GM19455 (cell line): ENCODE results near the gene ERC2.

Source experiments
- ATAC-seq: cut with Tn5 transposase; IDR thresholded peaks from one replicate; pipeline ENCODE4 v1.9.1; 2021; ENCODE audit not compliant: unreplicated experiment

Gene ERC2

DNA sequence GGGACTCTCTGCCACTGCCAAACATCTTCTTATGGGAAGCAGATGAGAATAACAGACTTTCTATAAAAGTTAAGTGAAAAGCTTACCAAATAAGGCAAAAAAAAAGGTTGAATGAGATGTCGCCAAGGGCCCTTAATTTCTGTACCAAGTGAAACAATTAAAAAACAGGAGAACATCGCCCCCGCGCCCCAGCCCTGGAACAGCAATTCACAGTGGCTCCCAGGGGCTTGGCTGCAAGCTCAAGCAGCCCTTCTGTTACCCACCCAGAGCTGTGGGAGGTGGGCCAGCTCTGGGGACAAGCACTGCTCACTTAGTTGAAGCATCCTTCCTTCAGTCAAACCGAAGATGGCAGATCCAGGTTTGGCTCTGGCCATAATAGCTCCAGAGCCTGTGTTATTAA lies 208.0 kb downstream of the ERC2 start:
- no peak for ATAC-seq

DNA sequence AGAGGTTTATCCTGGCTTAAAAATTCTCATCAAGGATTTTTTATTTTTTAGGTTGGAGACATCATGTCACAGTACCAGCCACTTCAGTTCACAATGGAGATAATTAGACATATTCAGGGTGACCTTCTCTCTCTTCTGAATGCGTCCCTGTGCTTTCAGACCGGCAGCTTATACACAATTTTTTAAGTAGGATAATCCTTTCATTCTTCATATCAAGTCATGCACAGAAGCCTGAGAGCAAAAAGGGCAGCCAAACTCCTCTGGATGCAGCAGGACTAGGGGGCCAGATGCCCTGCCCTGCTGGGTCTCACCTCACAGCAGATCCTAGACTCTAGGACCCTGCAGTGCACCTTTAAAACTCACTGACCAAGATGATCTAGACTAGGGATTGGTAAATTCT lies 210.4 kb downstream of the ERC2 start:
- no peak for ATAC-seq

DNA sequence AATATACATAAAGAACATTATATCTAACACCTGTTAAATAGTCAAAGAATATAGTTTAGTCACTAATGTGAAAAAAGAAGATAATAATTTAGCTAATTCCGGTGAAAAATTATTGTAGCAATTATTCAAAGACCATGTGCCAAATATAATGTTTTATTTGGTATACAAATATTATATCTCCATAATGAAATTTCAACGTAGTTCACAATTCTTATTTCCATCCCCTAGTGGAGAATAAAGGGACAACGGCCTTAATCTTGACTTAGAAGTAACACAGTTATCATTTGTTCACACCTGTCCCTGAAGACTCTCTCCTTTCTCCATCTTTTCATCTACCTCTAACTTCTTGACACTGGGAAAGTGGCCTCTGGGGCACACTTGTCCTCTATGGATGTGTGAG lies 213.4 kb downstream of the ERC2 start:
- ATAC-seq, result no peak

DNA sequence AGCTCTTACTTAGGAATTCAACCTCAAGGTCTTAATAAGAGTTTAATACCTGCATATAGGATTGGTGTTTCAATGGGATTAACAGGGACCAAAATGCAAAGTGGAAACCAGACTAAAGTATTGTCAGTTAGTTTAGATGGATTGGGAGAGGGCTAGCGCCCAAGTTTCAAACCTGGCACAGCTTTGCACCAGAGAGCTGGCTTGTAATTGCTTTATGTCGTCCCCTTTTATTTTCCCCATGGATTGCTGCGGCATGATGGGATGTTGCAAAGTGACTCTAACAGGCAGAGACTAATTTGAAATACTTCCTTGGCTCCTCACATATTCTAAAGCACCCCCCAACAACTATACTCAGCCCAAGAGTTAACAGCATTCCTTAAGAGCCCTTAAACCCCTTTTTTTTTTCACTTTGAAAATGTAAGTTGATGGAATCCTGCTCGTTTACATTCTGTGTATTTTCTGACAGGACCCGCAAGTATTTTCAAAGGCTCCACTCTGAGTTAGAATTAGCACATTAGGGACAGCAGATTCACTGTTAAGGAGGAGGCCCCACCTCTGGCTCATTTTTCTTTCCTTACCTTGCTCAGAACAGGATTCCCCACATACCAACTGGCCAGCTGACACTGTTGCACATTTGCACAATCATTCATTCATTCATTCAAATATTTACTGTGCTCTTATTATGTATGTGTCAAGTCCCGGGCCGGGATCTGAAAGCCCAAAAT lies 214.2 kb downstream of the ERC2 start:
- ATAC-seq, result no peak

DNA sequence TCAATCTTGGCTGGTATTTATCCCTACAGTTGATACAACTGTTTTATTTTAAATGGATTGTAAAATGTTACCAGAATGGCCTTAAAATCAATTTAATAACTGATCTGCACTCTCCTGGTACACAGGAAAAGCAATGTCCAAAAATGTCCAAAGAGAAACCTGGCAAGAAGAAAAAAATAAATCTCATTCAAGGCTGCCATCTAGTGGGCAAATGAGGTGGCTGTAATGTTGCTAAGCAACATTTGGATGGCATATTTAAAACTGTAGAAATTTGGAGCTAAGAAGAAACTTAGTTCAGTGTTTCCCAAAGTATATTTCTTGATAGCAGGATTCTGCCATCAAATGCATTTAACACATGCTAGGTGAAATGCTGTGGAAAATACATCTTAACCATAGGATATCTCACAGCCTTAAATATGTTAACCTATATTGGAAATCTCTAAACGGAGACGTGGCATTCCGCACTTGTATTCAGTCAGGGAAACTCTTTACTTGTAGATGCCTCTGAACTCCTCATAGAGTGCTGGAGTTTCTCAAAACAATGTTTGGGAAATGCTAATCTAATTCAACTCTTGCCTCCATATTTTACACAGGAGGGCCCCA lies 216.8 kb downstream of the ERC2 start:
- ATAC-seq, result no peak

DNA sequence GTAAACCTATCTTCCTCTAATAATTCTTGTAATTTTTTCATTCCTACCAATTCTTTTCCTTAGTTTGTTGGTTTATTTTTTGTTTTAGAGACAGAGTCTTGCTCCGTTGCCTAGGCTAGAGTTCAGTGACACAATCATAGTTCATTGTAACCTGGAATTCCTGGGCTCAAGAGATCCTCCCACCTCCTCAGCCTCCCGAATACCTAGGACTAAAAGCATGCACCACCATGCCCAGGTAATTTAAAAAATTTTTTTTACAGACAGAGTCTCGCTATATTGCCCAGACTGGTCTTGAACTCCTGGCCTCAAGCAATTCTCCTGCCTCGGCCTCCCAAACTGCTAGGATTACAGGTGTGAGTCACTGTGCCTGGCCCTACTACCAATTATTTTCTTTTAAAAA lies 220.2 kb downstream of the ERC2 start:
- no peak for ATAC-seq

DNA sequence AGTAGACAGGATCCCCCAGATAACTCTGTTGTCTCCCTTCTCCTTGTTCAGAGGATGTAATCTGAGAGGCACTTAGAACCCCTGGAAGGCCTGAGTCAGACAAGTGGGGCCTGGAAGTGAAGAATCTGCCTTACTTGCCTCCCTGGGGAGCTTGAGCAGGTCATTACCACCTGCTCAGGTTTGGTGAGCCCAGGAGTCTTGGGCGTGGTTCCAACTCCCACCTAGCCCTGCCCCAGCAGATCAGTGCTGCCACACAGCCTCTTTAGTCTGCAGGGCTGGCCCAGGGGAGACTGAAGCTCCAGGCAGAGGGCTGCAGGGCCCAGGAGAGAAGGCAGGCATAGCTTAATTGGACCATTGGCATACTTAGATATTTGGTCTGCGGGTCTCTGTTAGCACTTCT lies 230.0 kb downstream of the ERC2 start:
- ATAC-seq, result no peak

DNA sequence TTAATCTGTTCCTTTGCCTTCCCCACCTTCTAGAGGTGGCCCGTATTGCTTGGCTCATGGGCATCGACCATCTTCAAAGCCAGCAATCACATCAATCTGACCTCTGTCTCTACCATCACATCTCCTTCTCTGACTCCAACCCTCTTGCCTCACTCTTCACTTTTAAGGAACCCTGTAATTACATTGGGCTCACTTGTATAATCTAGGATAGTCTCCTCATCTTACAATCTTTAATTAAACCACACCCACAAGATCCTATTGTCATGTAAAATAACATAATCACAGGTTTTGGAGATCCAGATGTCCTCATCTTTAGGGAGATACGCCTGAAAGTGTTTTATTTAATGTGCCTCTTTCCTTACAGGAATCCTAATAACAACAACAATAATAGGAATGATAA lies 234.5 kb downstream of the ERC2 start:
- no peak for ATAC-seq

DNA sequence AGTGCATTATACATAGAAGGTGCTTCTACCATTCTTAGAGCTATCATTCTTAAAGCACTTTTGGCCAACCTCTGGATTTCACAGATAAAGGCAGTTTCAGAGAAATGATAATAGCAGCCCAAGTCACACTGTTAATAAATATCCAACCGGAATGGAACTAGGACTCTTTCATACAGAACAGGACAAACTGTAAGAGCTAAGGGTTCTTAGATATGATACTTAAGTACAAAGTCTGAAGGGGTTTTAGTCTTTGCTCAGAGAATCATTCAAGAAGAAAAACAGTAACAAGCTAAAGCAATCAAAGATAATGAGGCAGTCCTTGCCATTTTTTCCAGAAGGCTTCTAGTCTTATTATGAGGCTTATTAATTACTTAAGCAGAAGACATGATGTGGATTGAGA lies 239.0 kb downstream of the ERC2 start:
- no peak for ATAC-seq

DNA sequence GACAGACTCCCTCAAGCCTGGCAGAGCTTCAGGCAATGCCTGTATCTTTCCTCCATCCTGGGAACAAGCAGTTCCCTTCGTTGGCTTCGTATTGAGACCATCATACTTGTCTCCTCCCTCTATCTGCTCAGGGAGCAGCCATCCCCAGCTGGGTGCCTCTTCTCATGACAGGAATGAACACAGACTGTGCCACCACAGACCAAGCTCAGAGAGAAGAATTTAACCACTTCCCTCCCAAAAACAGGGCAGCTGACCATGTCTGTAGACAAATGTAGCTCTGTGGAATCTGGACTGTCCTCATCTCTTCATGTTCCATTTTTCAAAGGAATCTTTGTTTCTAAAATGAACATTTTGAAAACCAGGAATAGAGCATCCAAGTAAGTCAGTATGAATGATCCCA lies 245.4 kb downstream of the ERC2 start:
- ATAC-seq, result no peak

DNA sequence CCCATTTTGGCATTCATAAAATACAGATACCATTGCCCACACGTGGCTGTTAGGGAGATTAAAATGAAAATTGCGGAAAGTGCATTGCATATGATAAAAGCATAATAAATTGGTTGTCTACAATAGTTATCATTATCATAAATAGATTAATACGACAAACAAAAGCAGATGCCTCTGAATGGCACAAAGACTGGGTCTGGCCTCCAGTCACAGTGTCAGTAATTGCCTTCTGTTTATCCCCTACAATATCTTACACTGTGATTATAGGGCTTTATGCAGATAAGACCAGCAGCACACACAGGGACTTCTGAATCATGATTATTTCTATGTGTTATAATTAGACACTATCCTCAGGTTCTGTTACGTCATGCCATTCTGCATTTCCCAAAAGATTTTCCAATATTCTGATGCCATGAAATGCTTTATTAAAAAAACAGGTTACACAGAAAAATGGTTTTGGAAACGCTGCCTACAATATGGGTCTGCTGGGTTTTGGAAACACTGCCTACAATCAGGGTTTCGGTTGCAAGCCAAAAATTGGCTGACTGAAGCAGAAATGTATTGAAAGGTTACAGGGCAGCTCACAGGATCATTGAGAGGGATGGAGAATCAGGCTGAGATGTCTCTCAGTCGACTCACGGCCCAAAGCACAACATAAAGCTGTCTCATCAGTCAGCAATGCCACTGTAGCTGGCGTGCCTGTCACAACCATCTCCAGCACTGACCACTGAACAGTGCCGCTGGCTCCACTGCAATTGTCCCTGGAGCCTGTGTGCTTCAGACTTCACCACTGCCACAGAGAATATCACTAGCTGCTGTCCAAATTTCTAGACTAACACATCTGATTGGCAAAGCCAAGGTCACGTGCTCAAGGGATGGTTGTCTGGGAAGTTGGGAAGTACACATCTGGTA lies 248.1 kb downstream of the ERC2 start:
- no peak for ATAC-seq

DNA sequence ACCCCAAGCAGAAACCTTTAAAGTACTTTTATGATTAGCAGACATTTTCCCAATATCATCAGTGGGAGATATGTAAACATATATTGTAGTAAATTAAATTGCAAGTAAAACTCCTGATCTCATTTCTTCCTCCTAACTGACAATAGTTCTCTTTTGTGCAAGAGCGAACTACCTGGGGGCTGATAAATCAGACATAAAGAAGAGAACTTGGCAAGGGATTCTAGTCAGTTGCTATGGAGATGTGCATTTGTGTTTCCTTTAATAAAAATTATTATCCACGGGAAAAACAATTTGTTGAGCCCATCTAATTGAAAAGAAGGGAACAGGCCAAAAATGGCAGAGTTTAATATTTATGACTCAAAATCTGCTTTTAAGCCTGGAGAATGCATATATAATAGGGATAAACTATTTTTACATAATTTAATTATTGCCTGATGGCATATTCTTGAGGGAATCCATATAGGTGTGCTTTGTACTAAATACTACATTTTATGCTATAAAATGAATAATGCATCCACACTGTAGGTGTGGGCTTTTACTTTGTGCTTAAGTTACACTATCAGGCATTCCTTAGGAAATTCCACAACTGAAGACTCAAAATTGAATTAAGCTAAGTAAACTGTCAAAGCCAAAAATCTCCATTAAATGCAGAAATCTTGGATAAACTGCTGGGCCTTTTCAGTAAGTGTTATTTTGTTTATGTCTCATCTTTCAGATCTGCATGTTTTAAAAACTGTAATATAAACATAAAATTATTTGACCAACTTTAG lies 258.1 kb downstream of the ERC2 start:
- ATAC-seq, result no peak

DNA sequence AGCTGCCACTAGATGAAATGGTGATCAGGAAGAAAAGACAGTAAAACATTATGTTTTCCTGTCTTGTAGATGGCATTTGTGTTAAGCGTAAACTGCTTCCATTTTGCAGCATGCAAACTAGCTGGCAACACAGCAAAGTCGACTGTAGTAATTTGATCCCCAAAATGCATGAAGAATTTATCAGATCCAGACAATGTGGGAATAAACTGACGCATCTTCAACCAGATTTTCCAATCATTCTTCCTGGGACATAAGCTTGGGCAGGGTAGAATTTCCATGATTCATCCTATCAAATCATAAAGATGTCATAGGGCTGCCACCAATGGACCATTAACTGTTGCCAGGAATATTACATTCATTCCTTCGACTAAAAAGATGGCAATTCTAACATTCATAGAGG lies 260.3 kb downstream of the ERC2 start:
- no peak for ATAC-seq

DNA sequence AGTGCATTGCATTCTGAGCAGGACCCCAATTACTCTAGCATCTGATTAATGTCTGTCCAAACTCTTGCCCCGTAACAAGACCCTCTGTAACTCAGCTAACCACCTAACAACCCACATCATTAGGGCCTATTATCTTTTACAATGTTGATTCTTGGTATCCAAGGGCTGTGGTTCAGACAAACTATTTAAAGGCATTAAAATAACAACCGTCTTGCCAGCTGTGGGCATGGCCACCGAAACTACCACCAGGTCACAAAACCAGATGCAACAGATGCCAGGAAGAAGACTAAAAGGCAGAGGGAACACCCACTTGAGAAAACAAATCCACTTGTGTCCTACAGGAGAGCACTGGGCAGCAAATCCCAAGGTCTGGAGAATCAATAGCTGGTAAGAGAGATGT lies 262.9 kb downstream of the ERC2 start:
- no peak for ATAC-seq

DNA sequence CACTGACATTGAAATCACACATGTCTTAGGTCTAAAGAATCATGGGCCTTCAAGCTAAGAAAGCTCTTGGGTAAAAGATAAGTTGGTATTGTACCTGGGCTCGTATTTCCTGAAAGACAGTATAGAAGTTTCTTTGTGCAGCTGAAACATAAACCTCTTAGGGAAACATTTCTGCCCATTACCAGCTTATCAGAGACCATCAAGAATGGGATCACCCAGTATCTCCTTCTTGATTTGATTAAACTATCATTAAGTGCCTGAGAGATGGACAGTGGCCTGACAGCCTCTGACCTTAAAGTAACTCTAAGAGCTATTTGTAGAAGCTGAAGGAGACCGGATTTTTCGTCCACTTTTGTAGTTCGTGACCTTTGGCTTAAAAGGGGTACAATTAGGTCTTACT lies 265.3 kb downstream of the ERC2 start:
- ATAC-seq, result no peak

DNA sequence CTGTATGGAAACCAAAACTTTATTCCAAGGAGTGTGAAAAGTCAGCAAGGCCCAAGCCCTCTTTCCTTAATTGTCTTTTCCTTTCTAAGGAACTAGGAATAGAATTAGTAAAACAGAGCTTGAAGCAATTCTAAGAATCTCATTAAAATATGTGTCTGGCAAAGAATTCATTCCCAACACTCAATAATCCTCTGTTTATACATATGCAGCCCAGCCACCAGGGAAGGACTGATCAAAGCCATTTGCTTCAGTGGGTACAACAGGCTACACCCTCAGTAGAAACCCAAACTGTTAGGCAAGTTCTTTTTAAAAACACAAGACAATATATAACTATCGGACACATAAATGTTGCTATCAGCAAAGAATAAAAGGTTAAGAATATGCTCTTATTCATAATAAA lies 266.9 kb downstream of the ERC2 start:
- ATAC-seq, result no peak

DNA sequence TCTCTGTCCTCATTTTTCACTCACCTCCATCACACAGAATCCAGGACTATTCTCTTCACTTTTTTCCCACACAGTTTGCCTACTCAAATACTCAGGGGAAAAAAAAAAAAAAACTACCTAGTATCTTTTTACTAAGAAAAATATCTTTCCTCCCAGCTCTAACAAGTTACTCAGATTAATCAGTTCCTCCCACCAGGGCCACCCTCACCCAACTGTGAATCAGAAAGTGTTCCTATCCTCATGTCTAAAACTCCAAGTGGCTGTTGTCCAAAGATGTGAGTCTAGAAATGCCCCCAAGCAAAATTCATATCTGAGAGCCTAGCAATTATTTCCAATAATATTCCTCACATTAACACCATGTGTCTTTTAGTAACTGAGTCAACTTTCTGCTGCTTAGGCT lies 268.0 kb downstream of the ERC2 start:
- ATAC-seq, result no peak

DNA sequence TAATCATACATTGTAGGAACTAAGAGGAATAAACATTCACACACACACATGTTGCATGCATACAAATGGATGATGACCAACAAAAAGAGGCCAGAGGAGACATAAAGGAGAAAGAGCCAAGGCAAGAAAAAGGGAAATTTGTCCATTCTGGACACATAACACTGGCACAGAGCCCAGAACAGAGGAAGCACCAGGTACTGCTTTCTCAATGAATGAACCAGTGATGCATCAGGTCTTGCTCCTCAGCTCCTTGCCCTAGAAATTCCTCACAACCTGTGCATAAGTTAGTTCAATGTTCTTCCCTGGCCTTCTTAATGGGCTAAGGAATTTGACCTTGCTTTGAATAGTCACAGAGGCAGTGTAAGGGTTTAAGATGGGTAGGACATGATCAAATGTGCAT lies 270.3 kb downstream of the ERC2 start:
- ATAC-seq, result no peak

DNA sequence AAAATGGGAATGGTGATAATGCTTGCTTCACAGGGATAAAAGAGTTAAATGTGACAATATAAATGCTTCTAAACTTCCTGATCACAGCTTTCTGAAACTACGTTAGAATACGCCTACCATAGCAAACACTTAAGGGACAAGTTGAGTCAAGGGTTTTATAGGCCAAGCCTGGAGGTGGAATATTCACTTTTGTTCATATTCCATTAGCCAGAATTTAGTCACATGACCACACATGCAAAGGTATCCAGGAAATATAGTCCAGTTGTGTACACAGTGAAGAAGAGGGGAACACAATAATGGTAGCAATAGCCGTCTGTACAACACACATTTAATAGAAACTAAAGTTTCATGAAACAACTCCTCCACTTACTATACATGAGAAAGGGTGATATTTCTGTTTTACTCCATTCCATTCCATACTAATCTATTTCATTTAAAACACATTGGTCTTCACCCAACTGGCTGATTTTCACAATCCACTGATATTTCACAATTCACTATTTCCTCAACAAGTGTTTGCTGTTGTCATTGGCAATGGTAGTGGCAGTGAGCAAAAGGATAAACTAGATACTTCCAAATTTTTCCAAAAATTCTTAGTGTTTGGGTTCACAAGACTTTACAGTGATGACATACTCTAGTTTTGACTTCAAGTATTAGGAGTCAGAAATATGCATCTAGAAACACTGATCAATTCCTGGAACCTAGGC lies 270.9 kb downstream of the ERC2 start:
- ATAC-seq, result no peak

DNA sequence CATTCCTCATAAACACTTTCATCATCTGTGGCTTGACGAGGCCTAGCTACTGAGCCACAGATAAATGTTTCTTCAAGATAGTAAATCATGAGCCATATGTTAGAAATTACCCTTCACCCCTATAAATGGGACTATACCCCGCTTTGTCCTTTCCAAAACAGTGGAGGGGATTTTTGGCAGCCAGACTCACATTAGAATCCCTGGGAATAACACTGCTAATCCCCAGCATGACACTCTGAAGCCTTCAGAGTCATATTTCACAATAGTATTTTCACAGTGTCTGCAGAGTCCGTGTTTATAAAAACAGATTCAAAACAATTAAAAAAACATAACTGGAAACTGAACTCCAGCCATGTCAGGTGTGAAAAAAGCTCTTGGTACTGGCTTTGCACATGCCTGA lies 271.6 kb downstream of the ERC2 start:
- ATAC-seq, result no peak

DNA sequence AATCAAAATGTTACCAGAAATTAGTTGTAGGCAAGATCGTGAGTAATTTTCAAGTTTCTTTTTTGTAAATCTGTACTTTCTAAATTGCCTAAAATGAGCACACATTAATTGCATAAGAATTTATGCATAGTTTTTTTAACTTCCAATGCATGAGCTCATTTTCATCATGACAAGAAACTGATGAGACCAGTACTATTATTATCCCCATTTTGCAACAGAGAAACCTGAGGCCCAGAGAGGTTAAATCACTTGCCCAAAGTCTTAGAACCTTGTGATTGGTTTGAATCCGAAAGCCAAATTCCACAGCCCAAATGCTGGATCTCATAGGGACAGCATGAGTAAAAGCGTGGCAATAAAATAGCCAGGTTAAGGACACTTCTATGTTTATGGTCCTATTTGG lies 274.7 kb downstream of the ERC2 start:
- no peak for ATAC-seq
